ENCODE results near the gene ABCC4. TPM values are rescaled to one million over a fixed set of nuclear protein-coding genes. Genes with fewer than 3 reads are reported as not detected.

ABCC4 gene
- total RNA-seq, 1 experiment from 2014 or later, result 52.0 TPM

- ChIA-PET CTCF (no interaction called here), POLR2A (ENCODE audit: low non-redundant PET) (no interaction called here)
- Histone ChIP-seq H3K4me1 (ENCODE audit: insufficient read depth, low read length, poor library complexity, severe bottlenecking) (no peaks in the 10 kb centered on the region), H3K36me3 (ENCODE audit: insufficient read depth, low read length, poor library complexity, severe bottlenecking) (peaks cover 9% of the 10 kb centered on the region), H3K27me3 (replicated peaks; ENCODE audit: insufficient read depth, low read depth, low read length, poor library complexity) (no peaks in the 10 kb centered on the region), H3K4me3 (ENCODE audit: low read depth, low read length, poor library complexity, severe bottlenecking) (no peak overlapping the region), H3K9me3 (ENCODE audit: low read depth, low read length, poor library complexity, severe bottlenecking) (no peaks in the 10 kb centered on the region), H3K27ac (ENCODE audit: low read depth, low read length, poor library complexity, severe bottlenecking) (no peak overlapping the region)
- no peak for DNase-seq (ENCODE audit: low spot score)
- intact Hi-C loops (cut with micrococcal nuclease; ENCODE audit: unreplicated experiment), result no loop called here
- TF ChIP-seq EZH2 (IDR thresholded peaks at IDR 0.05; ENCODE audit: borderline replicate concordance, low read depth, low read length, poor library complexity, severe bottlenecking) (no peak), CTCF (conservative IDR thresholded peaks at IDR 0.05; ENCODE audit: low read depth, low read length) (no peak)
- BruUV-seq (replicated peaks), result no TSS peak
These were observed 225.7 kb downstream of the ABCC4 start for GRCh38 chr13:95075506-95075905.

GRCh38 chr13:95074820-95075219 is 226.4 kb downstream of the ABCC4 start:
- Histone ChIP-seq H3K27me3 (replicated peaks; ENCODE audit: insufficient read depth, low read depth, low read length, poor library complexity) (no peaks in the 10 kb centered on the region), H3K4me3 (ENCODE audit: low read depth, low read length, poor library complexity, severe bottlenecking) (no peak overlapping the region), H3K36me3 (ENCODE audit: insufficient read depth, low read length, poor library complexity, severe bottlenecking) (peaks cover 9% of the 10 kb centered on the region), H3K4me1 (ENCODE audit: insufficient read depth, low read length, poor library complexity, severe bottlenecking) (no peaks in the 10 kb centered on the region), H3K27ac (ENCODE audit: low read depth, low read length, poor library complexity, severe bottlenecking) (no peak overlapping the region), H3K9me3 (ENCODE audit: low read depth, low read length, poor library complexity, severe bottlenecking) (no peaks in the 10 kb centered on the region)
- no TSS peak for BruUV-seq (replicated peaks)
- intact Hi-C loops (cut with micrococcal nuclease; ENCODE audit: unreplicated experiment), result no loop called here
- TF ChIP-seq EZH2 (IDR thresholded peaks at IDR 0.05; ENCODE audit: borderline replicate concordance, low read depth, low read length, poor library complexity, severe bottlenecking) (no peak), CTCF (conservative IDR thresholded peaks at IDR 0.05; ENCODE audit: low read depth, low read length) (no peak)
- DNase-seq (ENCODE audit: low spot score), result no peak
- ChIA-PET CTCF (no interaction called here), POLR2A (ENCODE audit: low non-redundant PET) (no interaction called here)

GRCh38 chr13:95073747-95074311 is 227.4 kb downstream of the ABCC4 start:
- no peak for DNase-seq (ENCODE audit: low spot score)
- H3K4me1 ChIP-seq (ENCODE audit: insufficient read depth, low read length, poor library complexity, severe bottlenecking), result no peaks in the 10 kb centered on the region
- no peaks in the 10 kb centered on the region for H3K9me3 ChIP-seq (ENCODE audit: low read depth, low read length, poor library complexity, severe bottlenecking)
- no peak for TF ChIP-seq EZH2 (IDR thresholded peaks at IDR 0.05; ENCODE audit: borderline replicate concordance, low read depth, low read length, poor library complexity, severe bottlenecking)
- no peak for TF ChIP-seq CTCF (conservative IDR thresholded peaks at IDR 0.05; ENCODE audit: low read depth, low read length)
- intact Hi-C loops (cut with micrococcal nuclease; ENCODE audit: unreplicated experiment), result no loop called here
- H3K4me3 ChIP-seq (ENCODE audit: low read depth, low read length, poor library complexity, severe bottlenecking), result no peak overlapping the region
- CTCF ChIA-PET, result no interaction called here
- H3K27ac ChIP-seq (ENCODE audit: low read depth, low read length, poor library complexity, severe bottlenecking), result no peak overlapping the region
- POLR2A ChIA-PET (ENCODE audit: low non-redundant PET), result no interaction called here
- peaks cover 9% of the 10 kb centered on the region for H3K36me3 ChIP-seq (ENCODE audit: insufficient read depth, low read length, poor library complexity, severe bottlenecking)
- BruUV-seq (replicated peaks), result no TSS peak
- H3K27me3 ChIP-seq (replicated peaks; ENCODE audit: insufficient read depth, low read depth, low read length, poor library complexity), result no peaks in the 10 kb centered on the region

All from A673 (cell line).